ENCODE measurements around the gene ASS1. TPM values are rescaled to one million over a fixed set of nuclear protein-coding genes. Genes with fewer than 3 reads are reported as not detected.

Gene ASS1
- total and polyA plus RNA-seq, 11 donors, result 31.5 to 154 (median 60.5) TPM

- Histone ChIP-seq H3K27ac (no peak overlapping the region), H3K4me1 (peaks cover 4 to 37% (median 17%) of the 10 kb centered on the region in 12 donors), H3K36me3 (no peaks in the 10 kb centered on the region), H3K4me3 (no peak overlapping the region), H3K27me3 (peaks cover 0 to 20% (median 10%) of the 10 kb centered on the region in 9 donors), H3K9me3 (no peaks in the 10 kb centered on the region)
- 83 to 97% (median 90%) methylated on average over 5 to 13 of the region's 13 CpGs for WGBS, 4 donors
- DNase-seq (peak in 1 of 5 donors; percentile 30), ATAC-seq (no peak)
- intact Hi-C loops (cut with DNase I), result no loop called here
- TF ChIP-seq CTCF (IDR thresholded peaks at IDR 0.05), result no peak
- no peak for TF ChIP-seq POLR2A (IDR thresholded peaks at IDR 0.05)
Observed at GRCh38 chr9:130429381-130429780, 15.4 kb upstream of the ASS1 start.

- intact Hi-C loops (cut with DNase I), result no loop called here
- 92 to 96% (median 94%) methylated on average over 6 of the region's 6 CpGs for WGBS, 4 donors
- no peak overlapping the region for H3K4me3 ChIP-seq
- H3K27me3 ChIP-seq, result peaks cover 0 to 23% (median 10%) of the 10 kb centered on the region in 9 donors
- no peaks in the 10 kb centered on the region for H3K36me3 ChIP-seq
- TF ChIP-seq POLR2A (IDR thresholded peaks at IDR 0.05) (no peak), CTCF (IDR thresholded peaks at IDR 0.05) (no peak)
- no peak for ATAC-seq
- no peaks in the 10 kb centered on the region for H3K9me3 ChIP-seq
- peaks cover 4 to 37% (median 17%) of the 10 kb centered on the region in 12 donors for H3K4me1 ChIP-seq
- DNase-seq, result peak in 1 of 5 donors; percentile 41
- no peak overlapping the region for H3K27ac ChIP-seq
Observed at GRCh38 chr9:130429831-130430230, 14.9 kb upstream of the ASS1 start.

GRCh38 chr9:130430232-130430631 is 14.5 kb upstream of the ASS1 start:
- Histone ChIP-seq H3K27ac (no peak overlapping the region), H3K4me3 (no peak overlapping the region), H3K36me3 (no peaks in the 10 kb centered on the region), H3K9me3 (no peaks in the 10 kb centered on the region), H3K27me3 (peaks cover 0 to 23% (median 10%) of the 10 kb centered on the region in 9 donors), H3K4me1 (peaks cover 4 to 37% (median 17%) of the 10 kb centered on the region in 12 donors)
- no peak for TF ChIP-seq POLR2A (IDR thresholded peaks at IDR 0.05)
- no peak for TF ChIP-seq CTCF (IDR thresholded peaks at IDR 0.05)
- DNase-seq (peak in 1 of 5 donors; percentile 14), ATAC-seq (no peak)
- WGBS, 4 donors, result 95 to 99% (median 97%) methylated on average over 5 to 18 of the region's 18 CpGs
- intact Hi-C loops (cut with DNase I), result no loop called here

- Histone ChIP-seq H3K36me3 (no peaks in the 10 kb centered on the region), H3K27ac (no peak overlapping the region), H3K4me1 (peaks cover 4 to 33% (median 16%) of the 10 kb centered on the region in 12 donors), H3K9me3 (no peaks in the 10 kb centered on the region), H3K4me3 (no peak overlapping the region), H3K27me3 (peaks cover 0 to 23% (median 10%) of the 10 kb centered on the region in 9 donors)
- WGBS, 4 donors, result 90 to 97% (median 96%) methylated on average over 5 to 22 of the region's 22 CpGs
- ATAC-seq (no peak), DNase-seq (peak in 2 of 5 donors; percentile 31 to 42)
- intact Hi-C loops (cut with DNase I), result no loop called here
- TF ChIP-seq POLR2A (IDR thresholded peaks at IDR 0.05) (no peak), CTCF (IDR thresholded peaks at IDR 0.05) (no peak)
Observed at GRCh38 chr9:130430734-130431535, 13.8 kb upstream of the ASS1 start.
